HL-60/S4 (cell line): ENCODE results near the gene PLSCR4.
"Not testable (repeated sequence)": the region's sequence is repeated elsewhere in the genome, so short reads cannot be mapped to it uniquely, and the experiment has no call there.

Source experiments
- in situ Hi-C: fragments of 300-500 bp; cut with MboI; formaldehyde crosslinking; loops from 2 replicates; pipeline ENCODE4 v1.14.3; 2022; ENCODE audit warnings: low sequenced_read_pairs

Gene PLSCR4

GRCh38 chr3:146249921-146250320 lies 984 bp downstream of the PLSCR4 start:
- in situ Hi-C loops = no loop called here

DNA sequence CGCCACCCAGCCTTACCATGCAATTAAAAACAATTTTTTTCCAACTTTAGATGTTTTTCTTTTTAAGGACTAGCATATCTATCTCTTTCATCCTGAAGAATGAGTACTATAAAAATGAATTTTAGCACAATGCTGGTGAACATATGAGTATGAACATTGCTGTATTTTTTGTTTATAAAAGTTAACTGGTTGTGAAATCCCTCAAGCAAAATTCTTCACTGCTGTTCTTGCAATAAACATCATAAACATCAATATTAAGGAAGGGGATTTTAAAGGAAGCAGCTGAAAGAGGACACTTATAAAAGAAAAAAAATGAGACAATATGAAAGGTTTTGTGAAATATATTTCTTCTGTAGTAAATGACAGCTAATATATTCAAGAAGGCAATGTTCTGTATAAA lies 3.0 kb downstream of the PLSCR4 start:
- in situ Hi-C loops = no loop called here

DNA sequence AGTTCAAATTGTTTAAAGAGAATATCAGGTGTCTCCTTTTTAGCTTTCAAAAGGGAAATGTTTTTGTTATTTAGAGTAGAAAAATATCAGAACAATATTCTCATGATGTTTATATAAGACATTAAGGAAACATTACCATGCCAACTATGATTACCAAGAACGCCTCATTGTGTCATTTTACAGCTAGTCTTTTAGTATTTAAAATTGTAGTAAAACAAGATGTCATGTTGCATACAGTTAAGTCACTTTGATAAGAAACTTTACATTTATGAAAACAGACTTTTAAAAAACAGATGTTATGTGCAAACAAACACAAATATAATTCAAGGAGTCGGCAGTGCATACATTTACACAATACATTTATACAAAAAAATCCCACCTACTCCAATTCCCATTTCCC lies 4.4 kb downstream of the PLSCR4 start:
- in situ Hi-C loops = no loop called here

GRCh38 chr3:146243559-146243958 lies 7.3 kb downstream of the PLSCR4 start:
- in situ Hi-C loops = no loop called here

DNA sequence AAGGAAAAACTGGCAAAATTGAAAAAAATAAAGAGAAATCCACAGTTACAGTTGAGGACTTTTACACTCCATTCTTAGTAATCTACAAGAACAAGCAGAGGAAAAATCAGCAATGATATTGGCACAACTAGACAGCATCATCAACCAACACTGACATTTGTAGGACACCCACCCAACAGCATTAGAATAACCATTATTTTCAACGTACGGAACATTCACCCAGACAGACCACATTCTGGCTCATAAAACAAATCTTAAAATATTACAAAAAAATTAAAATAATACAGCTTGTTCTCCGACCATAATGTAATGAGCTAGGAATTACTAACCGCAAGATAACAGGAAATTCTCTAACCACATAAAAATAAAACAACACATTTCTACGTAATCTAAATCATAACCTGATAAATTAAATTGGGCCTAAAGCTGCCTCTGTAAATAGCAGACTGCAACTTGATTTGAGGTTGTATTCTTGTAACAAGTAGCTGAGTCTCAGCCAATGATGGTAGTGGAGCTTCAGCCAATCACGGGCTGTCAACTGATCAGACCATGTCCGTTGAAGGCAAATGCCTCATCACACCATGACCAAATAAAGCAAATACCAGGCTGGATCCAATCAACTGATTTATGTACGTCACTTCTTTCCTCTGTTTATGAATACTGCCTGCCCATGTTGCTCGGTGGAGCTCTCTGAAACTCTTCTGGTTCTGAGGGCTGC lies 9.2 kb downstream of the PLSCR4 start:
- in situ Hi-C loops = no loop called here

DNA sequence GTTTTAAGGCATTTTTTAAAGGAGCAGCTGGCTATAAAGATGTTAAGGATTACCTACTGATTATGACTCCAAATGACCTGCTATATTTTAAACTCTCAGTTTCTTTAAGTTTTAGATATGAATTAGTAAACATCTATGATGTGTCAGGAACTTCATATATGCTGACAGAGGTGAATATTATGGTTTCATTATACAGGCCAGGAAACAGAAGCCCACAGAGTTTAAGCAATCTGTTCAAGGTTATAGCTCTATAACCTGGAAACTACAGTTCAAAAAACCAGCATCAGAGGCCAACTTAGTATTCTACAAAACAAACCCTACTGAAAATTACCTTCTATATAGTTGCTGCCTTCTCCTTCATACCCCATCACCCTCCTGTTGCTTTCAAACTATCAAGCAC lies 17.4 kb downstream of the PLSCR4 start:
- in situ Hi-C loops = no loop called here

- in situ Hi-C loops = no loop called here
Observed at GRCh38 chr3:146227486-146227885, 23.4 kb downstream of the PLSCR4 start.

- in situ Hi-C loops = no loop called here
Observed at GRCh38 chr3:146226881-146227280, 24.0 kb downstream of the PLSCR4 start.

DNA sequence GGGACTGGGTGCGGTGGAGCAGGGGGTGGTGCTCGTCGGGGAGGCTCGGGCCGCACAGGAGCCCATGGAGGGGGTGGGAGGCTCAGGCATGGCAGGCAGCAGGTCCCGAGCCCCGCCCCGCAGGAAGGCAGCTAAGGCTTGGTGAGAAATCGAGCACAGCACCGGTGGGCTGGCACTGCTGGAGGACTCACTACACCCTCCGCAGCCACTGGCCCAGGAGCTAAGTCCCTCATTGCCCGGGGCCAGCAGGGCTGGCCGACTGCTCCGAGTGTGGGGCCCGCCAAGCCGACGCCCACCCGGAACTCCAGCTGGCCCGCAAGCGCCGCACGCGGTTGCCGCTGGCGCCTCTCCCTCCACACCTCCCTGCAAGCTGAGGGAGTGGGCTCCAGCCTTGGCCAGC lies 25.4 kb downstream of the PLSCR4 start:
- in situ Hi-C loops = not testable (repeated sequence)

DNA sequence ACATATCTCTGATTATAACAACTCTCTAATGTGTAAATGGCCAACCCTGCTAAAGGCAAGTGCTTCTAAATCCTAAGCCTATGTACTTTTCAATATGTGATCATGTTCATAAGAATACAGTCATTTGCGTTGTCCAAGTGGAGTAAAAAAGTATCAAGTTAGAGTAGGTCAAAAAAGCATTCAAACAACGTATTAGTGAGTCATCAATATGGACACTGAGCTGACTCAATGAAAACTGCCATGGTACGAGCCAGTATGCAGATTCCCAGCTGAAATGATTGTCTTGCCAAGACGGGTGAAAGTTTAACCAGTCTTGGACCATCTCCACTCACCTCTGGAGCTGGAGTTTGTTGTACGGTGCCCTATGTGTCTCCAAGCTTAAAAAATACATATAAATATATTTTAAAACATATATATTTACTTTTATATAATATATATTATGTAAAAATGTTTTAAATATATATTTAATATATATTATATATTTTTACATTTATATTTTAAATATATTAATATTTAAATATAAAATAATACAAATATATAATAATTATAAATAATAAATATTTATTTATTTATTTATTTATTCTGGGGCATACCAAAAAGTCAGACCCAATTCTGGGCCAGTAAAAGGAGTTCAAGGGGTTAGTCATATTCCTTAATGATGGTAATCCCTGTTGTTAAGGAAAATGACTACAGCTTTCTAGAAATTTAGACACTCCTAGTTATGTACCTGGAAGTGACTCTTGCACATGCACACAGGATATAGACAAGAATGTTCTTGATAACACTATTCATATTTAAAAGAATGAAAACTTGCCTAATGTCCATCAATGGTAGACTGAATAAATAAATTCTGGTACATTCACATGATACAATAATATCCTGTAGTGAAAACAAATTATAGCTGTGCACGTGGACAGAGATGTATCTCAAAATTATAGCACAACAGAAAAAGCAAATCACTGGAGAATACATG lies 27.2 kb downstream of the PLSCR4 start:
- in situ Hi-C loops = loop anchor here (25.0 kb wide), 1 partner anchor 364 kb away; no protein-coding TSS in a partner anchor

GRCh38 chr3:146222204-146223046 lies 28.5 kb downstream of the PLSCR4 start:
- in situ Hi-C loops = loop anchor here (25.0 kb wide), 1 partner anchor 365 kb away; no protein-coding TSS in a partner anchor

DNA sequence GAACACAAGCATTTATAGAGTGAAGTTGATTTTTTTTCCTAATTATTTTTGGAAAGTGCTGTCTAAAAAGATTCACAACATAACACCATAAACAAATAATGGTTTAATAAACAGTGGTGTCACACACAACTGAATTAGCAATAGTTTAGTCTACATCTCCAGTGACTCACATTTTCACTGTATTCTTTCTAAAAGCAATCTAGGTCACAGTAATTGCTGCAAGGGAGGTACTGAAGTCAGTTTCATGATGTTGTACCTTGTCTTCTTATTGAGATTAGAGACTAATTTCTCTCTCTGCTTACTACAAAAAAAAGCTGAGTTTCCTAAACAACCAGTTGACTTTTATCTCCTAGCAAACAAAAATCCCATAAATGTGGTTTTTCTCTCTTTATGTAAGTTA lies 29.6 kb downstream of the PLSCR4 start:
- in situ Hi-C loops = loop anchor here (25.0 kb wide), 1 partner anchor 366 kb away; no protein-coding TSS in a partner anchor

DNA sequence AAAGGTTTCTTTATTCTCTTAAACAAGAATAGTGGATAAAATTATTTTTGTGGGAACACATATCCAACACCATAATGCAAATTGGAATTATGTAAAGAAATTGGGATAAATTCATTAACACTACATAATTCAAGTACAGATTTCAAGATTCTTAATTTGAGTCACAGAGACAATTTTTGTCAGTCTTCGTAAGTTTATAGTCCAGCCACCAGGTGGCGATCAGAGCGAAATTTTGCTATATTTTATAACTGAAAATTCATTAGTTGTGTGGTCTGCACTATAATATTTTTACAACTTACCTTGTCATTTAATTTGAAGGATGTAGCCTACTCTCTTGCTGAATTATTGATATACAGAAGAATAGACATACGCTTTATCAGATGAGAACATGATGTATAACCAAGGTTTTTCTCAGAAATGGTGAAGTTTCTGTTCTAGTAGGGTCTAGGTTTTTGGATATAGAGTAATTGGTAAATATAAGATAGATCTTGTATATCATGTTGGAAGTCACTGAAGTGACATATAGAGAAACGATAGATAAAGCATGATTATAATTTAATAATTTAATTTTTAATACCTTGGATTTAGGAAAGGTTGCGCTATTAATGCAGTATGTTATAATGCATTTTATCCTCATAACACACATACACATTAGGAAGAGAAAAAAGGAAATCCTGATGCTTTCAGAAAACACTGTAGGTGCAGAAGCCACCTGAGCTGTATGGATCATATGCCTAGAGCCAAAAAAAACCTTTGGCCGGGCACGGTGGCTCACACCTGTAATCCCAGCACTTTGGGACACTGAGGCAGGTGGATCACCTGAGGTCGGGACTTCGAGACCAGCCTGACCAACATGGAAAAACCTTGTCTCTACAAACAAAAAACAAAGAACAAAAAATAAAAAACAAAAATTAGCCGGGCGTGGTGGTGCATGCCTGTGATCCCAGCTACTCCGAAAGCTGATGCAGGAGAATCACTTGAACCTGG lies 31.7 kb downstream of the PLSCR4 start:
- in situ Hi-C loops = loop anchor here (25.0 kb wide), 1 partner anchor 368 kb away; no protein-coding TSS in a partner anchor

GRCh38 chr3:146217324-146217723 lies 33.6 kb downstream of the PLSCR4 start:
- in situ Hi-C loops = loop anchor here (25.0 kb wide), 1 partner anchor 370 kb away; no protein-coding TSS in a partner anchor

DNA sequence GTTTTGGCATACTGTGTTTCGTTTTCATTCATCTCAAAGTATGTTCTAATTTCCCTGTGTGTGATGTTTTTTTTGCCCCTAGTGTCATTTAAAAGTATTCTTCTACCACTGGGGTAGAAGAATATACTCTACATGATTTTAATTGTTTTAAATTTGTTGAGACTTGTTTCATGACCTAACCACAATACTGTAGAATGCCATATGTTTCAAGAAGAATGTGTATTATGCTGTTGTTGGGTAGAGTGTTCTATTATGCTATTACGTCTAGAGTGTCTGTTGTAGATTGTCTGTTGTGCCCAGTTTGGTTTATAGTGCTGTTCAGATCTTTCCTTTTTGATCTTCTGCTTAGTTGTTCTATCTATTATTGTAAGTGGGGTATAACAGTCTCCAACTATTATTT lies 36.4 kb downstream of the PLSCR4 start:
- in situ Hi-C loops = loop anchor here (25.0 kb wide), 1 partner anchor 373 kb away; no protein-coding TSS in a partner anchor

DNA sequence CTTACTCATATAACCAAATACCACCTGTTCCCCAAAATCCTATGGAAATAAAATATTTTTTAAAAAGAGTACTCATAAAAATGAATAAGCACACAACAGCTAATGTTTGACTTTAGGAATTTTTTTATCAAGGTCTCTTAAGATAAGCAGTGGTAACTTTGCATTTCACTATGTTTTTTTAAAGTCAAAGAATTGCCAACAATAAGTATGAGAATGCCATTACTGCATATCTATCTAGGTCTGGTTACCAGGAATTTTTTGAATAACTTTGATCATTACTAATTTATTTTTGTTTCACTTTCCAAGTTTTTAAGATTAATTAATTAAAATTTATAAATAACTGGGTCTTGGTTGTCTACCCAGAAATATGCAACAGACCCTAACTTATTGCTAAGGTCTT lies 41.5 kb downstream of the PLSCR4 start:
- in situ Hi-C loops = loop anchor here (25.0 kb wide), 1 partner anchor 378 kb away; no protein-coding TSS in a partner anchor

DNA sequence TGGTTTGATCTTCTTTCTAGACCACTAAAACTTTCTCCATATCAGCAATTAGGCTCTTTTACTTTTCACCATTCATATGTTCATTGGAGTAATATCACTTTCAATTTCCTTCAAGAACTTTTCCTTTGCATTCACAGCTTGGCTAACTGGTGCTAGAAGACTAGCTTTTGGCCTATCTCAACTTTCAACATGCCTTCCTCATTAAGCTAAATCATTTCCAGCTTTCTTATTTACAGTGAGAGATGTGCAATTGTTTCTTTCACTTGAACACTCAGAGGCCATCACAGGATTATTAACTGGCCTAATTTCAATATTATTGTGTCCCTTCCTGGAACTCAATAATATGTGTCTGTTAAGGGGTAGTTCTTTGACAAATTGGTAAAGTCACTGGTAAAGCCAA lies 47.1 kb downstream of the PLSCR4 start:
- in situ Hi-C loops = loop anchor here (25.0 kb wide), 1 partner anchor 384 kb away; no protein-coding TSS in a partner anchor

- in situ Hi-C loops = loop anchor here (25.0 kb wide), 1 partner anchor 387 kb away; no protein-coding TSS in a partner anchor
Observed at GRCh38 chr3:146200461-146201220, 50.3 kb downstream of the PLSCR4 start.
